Hematopoietic multipotent progenitor cell treated with erythropoietin and hydrocortisone succinate and interleukin-3 and kit ligand, for 6 days (in vitro differentiated cells): ENCODE measurements around the gene ALG14.
"Not testable (repeated sequence)": the region's sequence is repeated elsewhere in the genome, so short reads cannot be mapped to it uniquely, and the experiment has no call there.

Experiments
- DNase-seq: peaks from one replicate; pipeline ENCODE4 v3.0.0-alpha.2; 2015

The ALG14 gene

GRCh38 chr1:95005584-95005983, 67.2 kb downstream of the ALG14 start:
- DNase-seq: peak; percentile 17

GRCh38 chr1:95004013-95004412, 68.7 kb downstream of the ALG14 start:
- DNase-seq: no peak

- no peak for DNase-seq
These were observed 69.4 kb downstream of the ALG14 start for GRCh38 chr1:95003433-95003738.

GRCh38 chr1:95002540-95003432, 70.0 kb downstream of the ALG14 start:
- DNase-seq: no peak

GRCh38 chr1:95002164-95002539, 70.6 kb downstream of the ALG14 start:
- no peak for DNase-seq

GRCh38 chr1:94999456-95000131, 73.2 kb downstream of the ALG14 start:
- no peak for DNase-seq

GRCh38 chr1:94998748-94999147, 74.0 kb downstream of the ALG14 start:
- DNase-seq: no peak

- no peak for DNase-seq
These were observed 74.6 kb downstream of the ALG14 start for GRCh38 chr1:94998114-94998513.

GRCh38 chr1:94995536-94995935, 77.2 kb downstream of the ALG14 start:
- not testable (repeated sequence) for DNase-seq

- DNase-seq: no peak
These were observed 77.9 kb downstream of the ALG14 start for GRCh38 chr1:94994805-94995204.

- DNase-seq: no peak
These were observed 78.7 kb downstream of the ALG14 start for GRCh38 chr1:94993931-94994645.

- peak; percentile 19 for DNase-seq
These were observed 79.7 kb downstream of the ALG14 start for GRCh38 chr1:94992863-94993563.

- no peak for DNase-seq
These were observed 80.6 kb downstream of the ALG14 start for GRCh38 chr1:94992161-94992560.

- no peak for DNase-seq
These were observed 82.8 kb downstream of the ALG14 start for GRCh38 chr1:94989911-94990473.

- DNase-seq: no peak
These were observed 83.4 kb downstream of the ALG14 start for GRCh38 chr1:94989398-94989797.

GRCh38 chr1:94988356-94988755, 84.4 kb downstream of the ALG14 start:
- DNase-seq: no peak

GRCh38 chr1:94986783-94987182, 86.0 kb downstream of the ALG14 start:
- DNase-seq: no peak

GRCh38 chr1:94983171-94983739, 89.5 kb downstream of the ALG14 start:
- no peak for DNase-seq

- no peak for DNase-seq
These were observed 90.4 kb downstream of the ALG14 start for GRCh38 chr1:94982398-94982797.

- no peak for DNase-seq
These were observed 91.2 kb downstream of the ALG14 start for GRCh38 chr1:94981575-94981973.

- DNase-seq: no peak
These were observed 91.9 kb downstream of the ALG14 start for GRCh38 chr1:94980582-94981574.
